Islet of Langerhans (tissue), 1 donor: ENCODE data around the gene ZNF581.

Experiments
- FAIRE-seq: peaks from one replicate; lab custom pipeline; 2011; peaks lifted over from hg19 to GRCh38; lab: Jason Lieb, UNC

ZNF581 gene

GRCh38 chr19:55667511-55667910, 24.1 kb downstream of the ZNF581 start:
- no peak for FAIRE-seq

GRCh38 chr19:55667958-55668357, 24.5 kb downstream of the ZNF581 start:
- no peak for FAIRE-seq

GRCh38 chr19:55668603-55669348, 25.3 kb downstream of the ZNF581 start:
- FAIRE-seq: no peak

- FAIRE-seq: no peak
These were observed 26.2 kb downstream of the ZNF581 start for GRCh38 chr19:55669418-55670279.

GRCh38 chr19:55670280-55671053, 27.0 kb downstream of the ZNF581 start:
- FAIRE-seq: no peak

GRCh38 chr19:55671054-55671378, 27.6 kb downstream of the ZNF581 start:
- FAIRE-seq: no peak

- FAIRE-seq: no peak
These were observed 29.0 kb downstream of the ZNF581 start for GRCh38 chr19:55672418-55672817.

GRCh38 chr19:55673465-55673864, 30.0 kb downstream of the ZNF581 start:
- FAIRE-seq: no peak

- FAIRE-seq: no peak
These were observed 30.4 kb downstream of the ZNF581 start for GRCh38 chr19:55673889-55674288.

GRCh38 chr19:55674459-55674840, 31.0 kb downstream of the ZNF581 start:
- FAIRE-seq: no peak

GRCh38 chr19:55674841-55675660, 31.6 kb downstream of the ZNF581 start, which contains the start of gene EPN1:
TSS of gene EPN1 (plus strand) at chr19:55675226. CDS start at chr19:55678628, 3,402 bp downstream.
- FAIRE-seq: no peak

- no peak for FAIRE-seq
These were observed 32.4 kb downstream of the ZNF581 start for GRCh38 chr19:55675661-55676354.

- no peak for FAIRE-seq
These were observed 32.9 kb downstream of the ZNF581 start for GRCh38 chr19:55676383-55676782.

- FAIRE-seq: no peak
These were observed 33.5 kb downstream of the ZNF581 start for GRCh38 chr19:55676889-55677505.

GRCh38 chr19:55677572-55678028, 34.2 kb downstream of the ZNF581 start:
- no peak for FAIRE-seq

GRCh38 chr19:55678121-55678671, 34.7 kb downstream of the ZNF581 start:
- FAIRE-seq: no peak

- no peak for FAIRE-seq
These were observed 36.2 kb downstream of the ZNF581 start for GRCh38 chr19:55679343-55680257.

GRCh38 chr19:55680339-55681130, 37.1 kb downstream of the ZNF581 start:
- FAIRE-seq: no peak
